Measurements from ENCODE around the gene ACOXL.

Gene ACOXL

GRCh38 chr2:111122631-111123421 is 390.5 kb downstream of the ACOXL start:
- Histone ChIP-seq H3K79me2 (ENCODE audit: control insufficient read depth, low read length) (peaks cover 69% of the 10 kb centered on the region), H3K4me1 (ENCODE audit: control insufficient read depth, low read length) (peaks cover 73% of the 10 kb centered on the region), H4K20me1 (ENCODE audit: control insufficient read depth, insufficient read depth, low read depth, low read length) (peaks cover 39% of the 10 kb centered on the region), H3K4me2 (ENCODE audit: low read length) (peak overlapping the region; percentile 88), H3K27ac (ENCODE audit: low read depth, low read length) (no peak overlapping the region), H3K27me3 (ENCODE audit: control insufficient read depth, low read length) (peaks cover 23% of the 10 kb centered on the region), H3K36me3 (ENCODE audit: control insufficient read depth, low read length) (peaks cover 64% of the 10 kb centered on the region), H3K9me3 (ENCODE audit: control insufficient read depth, insufficient read depth, low read length) (no peaks in the 10 kb centered on the region), H3K4me3 (ENCODE audit: low read length) (peak overlapping the region; percentile 87), H3K9me2 (replicated peaks; ENCODE audit: control insufficient read depth, low read length) (no peaks in the 10 kb centered on the region), H3F3A (ENCODE audit: control insufficient read depth, insufficient read depth) (no peaks in the 10 kb centered on the region)
- TF ChIP-seq CTCF (IDR thresholded peaks at IDR 0.05; ENCODE audit: low read depth, low read length, poor library complexity, severe bottlenecking) (no peak), EZH2phosphoT487 (IDR thresholded peaks at IDR 0.05; ENCODE audit: borderline replicate concordance, low read length) (no peak)

GRCh38 chr2:111123751-111124150 is 391.4 kb downstream of the ACOXL start:
- Histone ChIP-seq H3K27ac (ENCODE audit: low read depth, low read length) (no peak overlapping the region), H3K9me3 (ENCODE audit: control insufficient read depth, insufficient read depth, low read length) (no peaks in the 10 kb centered on the region), H3K36me3 (ENCODE audit: control insufficient read depth, low read length) (peaks cover 74% of the 10 kb centered on the region), H3F3A (ENCODE audit: control insufficient read depth, insufficient read depth) (no peaks in the 10 kb centered on the region), H3K4me3 (ENCODE audit: low read length) (no peak overlapping the region; the same call in 1 of the 2 replicates), H3K4me1 (ENCODE audit: control insufficient read depth, low read length) (peaks cover 73% of the 10 kb centered on the region), H4K20me1 (ENCODE audit: control insufficient read depth, insufficient read depth, low read depth, low read length) (peaks cover 39% of the 10 kb centered on the region), H3K4me2 (ENCODE audit: low read length) (peak overlapping the region; percentile 88), H3K9me2 (replicated peaks; ENCODE audit: control insufficient read depth, low read length) (no peaks in the 10 kb centered on the region), H3K79me2 (ENCODE audit: control insufficient read depth, low read length) (peaks cover 79% of the 10 kb centered on the region), H3K27me3 (ENCODE audit: control insufficient read depth, low read length) (peaks cover 14% of the 10 kb centered on the region)
- no peak for TF ChIP-seq EZH2phosphoT487 (IDR thresholded peaks at IDR 0.05; ENCODE audit: borderline replicate concordance, low read length)
- no peak for TF ChIP-seq CTCF (IDR thresholded peaks at IDR 0.05; ENCODE audit: low read depth, low read length, poor library complexity, severe bottlenecking)

DNA sequence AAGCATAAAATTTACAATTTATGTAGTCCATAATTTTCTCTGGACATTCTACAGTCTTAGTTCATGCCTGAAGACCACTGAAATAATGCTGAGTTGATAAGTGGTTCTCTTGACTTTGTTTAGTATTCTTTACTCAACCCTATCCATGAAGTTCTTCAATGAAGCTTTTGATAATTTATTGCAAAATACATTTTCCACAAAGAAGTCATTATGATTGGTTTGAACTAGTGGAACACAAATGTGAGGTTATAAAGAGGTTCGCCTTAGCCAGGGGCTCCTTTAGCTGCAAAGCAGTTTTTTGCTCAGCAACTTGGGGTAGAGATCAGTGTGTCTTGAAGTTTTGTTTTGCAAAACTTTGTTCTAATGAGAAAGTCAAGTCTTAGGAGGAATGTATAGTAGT is 394.2 kb downstream of the ACOXL start:
- H3K27ac ChIP-seq (ENCODE audit: low read depth, low read length): no peak overlapping the region
- H3F3A ChIP-seq (ENCODE audit: control insufficient read depth, insufficient read depth): no peaks in the 10 kb centered on the region
- peaks cover 99% of the 10 kb centered on the region for H3K79me2 ChIP-seq (ENCODE audit: control insufficient read depth, low read length)
- no peaks in the 10 kb centered on the region for H3K9me2 ChIP-seq (replicated peaks; ENCODE audit: control insufficient read depth, low read length)
- H4K20me1 ChIP-seq (ENCODE audit: control insufficient read depth, insufficient read depth, low read depth, low read length): peaks cover 39% of the 10 kb centered on the region
- no peak overlapping the region for H3K4me3 ChIP-seq (ENCODE audit: low read length)
- no peaks in the 10 kb centered on the region for H3K9me3 ChIP-seq (ENCODE audit: control insufficient read depth, insufficient read depth, low read length)
- H3K36me3 ChIP-seq (ENCODE audit: control insufficient read depth, low read length): peaks cover 93% of the 10 kb centered on the region
- H3K27me3 ChIP-seq (ENCODE audit: control insufficient read depth, low read length): no peaks in the 10 kb centered on the region
- H3K4me2 ChIP-seq (ENCODE audit: low read length): peak overlapping the region; percentile 1; the same call in 1 of the 2 replicates
- TF ChIP-seq CTCF (IDR thresholded peaks at IDR 0.05; ENCODE audit: low read depth, low read length, poor library complexity, severe bottlenecking) (no peak), EZH2phosphoT487 (IDR thresholded peaks at IDR 0.05; ENCODE audit: borderline replicate concordance, low read length) (no peak)
- H3K4me1 ChIP-seq (ENCODE audit: control insufficient read depth, low read length): peaks cover 84% of the 10 kb centered on the region
